ENCODE results near the gene GNG4. TPM values are rescaled to one million over a fixed set of nuclear protein-coding genes. Genes with fewer than 3 reads are reported as not detected.

GNG4 gene
- not detected for total RNA-seq

- DNase-seq, result no peak
Measured at GRCh38 chr1:235649368-235650163, at the start of gene GNG4. Gene GNG4, minus strand, starts transcription at chr1:235649784. Its CDS starts 65,946 bp downstream, at chr1:235583838.

DNA sequence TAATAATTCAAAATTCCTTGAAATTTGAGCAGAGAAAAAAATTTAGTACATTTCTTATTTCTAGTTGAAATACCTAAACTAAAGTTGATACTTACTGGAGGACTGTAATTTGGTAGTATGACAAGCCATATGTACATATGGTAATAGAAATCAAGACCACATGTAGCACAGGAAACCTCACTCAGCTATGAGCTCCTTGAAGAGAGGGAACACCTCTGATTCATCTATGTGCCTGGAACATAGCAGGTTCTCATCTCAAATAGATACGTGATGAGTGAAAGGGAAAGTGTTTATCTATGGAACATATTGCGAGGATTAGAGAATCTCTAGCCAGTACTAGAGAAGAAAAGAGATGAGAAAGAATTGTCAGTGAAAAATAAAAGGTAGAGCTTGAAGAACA lies 47.9 kb upstream of the GNG4 start:
- DNase-seq, result no peak

DNA sequence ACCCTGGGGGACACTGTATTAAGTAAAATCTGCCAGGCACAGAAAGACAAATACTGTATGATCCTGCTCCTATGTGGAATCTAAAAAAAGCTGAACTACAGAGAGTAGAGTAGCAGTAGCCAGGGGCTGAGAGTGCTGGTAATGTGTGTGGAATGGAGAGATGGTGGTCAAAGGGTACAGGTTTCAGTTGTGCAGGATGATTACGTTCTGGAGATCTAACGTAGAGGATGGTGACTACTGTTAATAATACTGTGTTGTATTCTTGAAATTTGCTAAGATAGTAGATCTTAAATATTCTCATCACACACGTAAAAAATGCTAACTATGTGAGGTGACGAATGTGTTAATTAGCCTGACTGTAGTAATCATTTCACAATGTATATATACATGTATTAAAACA lies 39.8 kb upstream of the GNG4 start:
- DNase-seq, result no peak

GRCh38 chr1:235688096-235688495 lies 38.5 kb upstream of the GNG4 start:
- DNase-seq, result no peak

- DNase-seq, result no peak
Measured at GRCh38 chr1:235683653-235684052, 34.1 kb upstream of the GNG4 start.

DNA sequence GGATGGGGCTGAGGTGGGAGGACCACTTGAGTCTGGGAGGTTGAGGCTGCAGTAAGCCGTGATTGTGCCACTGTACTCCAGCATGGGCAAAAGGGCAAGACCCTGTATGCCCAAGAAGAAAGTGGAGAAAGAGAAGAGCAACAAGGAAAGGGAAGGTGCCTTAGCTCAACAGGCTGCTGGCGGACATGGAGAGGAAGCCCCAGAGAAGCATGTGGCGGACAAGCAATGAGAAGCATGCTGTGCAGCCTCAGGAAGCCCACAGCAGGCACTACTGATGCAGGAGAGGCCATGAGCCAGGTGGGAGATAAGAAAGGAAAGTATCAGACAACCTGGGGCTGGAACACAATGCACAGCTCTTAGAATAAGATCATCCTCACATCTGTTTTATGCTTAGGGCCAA lies 32.6 kb upstream of the GNG4 start:
- DNase-seq, result no peak

DNA sequence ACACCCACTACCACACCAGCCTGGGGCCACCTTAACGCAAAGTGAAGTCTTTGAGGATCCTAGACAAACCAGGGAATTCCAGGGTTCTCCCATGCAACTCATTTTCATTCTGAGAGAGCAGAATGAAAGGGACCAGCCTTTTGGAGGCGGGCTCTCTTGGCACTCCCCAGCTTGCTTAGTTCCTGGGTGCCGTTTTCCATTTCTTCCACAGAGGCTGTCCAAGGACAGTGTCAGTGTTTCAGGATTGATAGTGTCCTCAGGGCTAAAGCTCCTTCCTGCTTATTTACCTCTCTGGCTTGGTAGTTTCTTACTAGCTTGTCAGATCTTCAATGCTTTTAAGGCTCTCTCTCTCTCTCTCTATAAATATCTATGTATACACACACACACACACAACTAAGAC lies 30.1 kb upstream of the GNG4 start:
- DNase-seq, result no peak

- DNase-seq, result no peak
Measured at GRCh38 chr1:235679005-235679404, 29.4 kb upstream of the GNG4 start.

DNA sequence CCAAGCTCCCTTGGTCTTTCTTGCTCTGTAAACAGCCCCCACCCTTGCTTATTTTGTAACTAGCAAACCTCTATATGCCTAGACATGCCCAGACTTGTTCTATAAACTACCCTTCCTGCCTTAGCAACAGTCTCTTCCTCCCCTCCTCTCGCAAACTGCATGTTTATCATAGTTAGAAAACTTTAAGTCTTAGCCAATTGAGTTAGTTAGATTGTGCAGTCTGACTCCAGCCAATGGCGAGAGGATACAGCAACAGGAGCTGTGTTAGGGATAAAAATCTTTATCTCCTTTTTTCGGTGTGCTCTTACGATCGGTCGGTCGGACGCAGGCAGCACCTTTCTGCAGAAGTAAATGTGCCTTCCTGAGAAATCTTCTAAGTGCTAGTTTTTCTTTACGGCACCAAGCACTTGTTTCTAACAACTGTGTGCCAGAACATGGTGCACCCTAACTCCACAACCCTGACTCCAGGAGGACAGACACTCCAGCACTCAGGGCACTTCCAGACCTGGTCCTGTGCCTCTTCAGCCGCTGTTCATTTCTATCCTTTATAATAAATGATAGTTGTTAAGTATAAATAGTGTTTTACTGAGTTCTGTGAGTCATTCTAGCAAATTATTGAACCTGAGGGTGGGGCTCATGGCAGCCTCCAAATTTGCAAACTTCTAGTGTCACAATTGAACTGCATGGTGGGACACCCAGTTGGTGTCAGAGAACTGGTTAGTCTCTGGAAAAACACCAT lies 25.7 kb upstream of the GNG4 start:
- DNase-seq, result no peak

GRCh38 chr1:235673981-235674380 lies 24.4 kb upstream of the GNG4 start:
- no peak for DNase-seq

GRCh38 chr1:235671992-235672391 lies 22.4 kb upstream of the GNG4 start:
- DNase-seq, result no peak

DNA sequence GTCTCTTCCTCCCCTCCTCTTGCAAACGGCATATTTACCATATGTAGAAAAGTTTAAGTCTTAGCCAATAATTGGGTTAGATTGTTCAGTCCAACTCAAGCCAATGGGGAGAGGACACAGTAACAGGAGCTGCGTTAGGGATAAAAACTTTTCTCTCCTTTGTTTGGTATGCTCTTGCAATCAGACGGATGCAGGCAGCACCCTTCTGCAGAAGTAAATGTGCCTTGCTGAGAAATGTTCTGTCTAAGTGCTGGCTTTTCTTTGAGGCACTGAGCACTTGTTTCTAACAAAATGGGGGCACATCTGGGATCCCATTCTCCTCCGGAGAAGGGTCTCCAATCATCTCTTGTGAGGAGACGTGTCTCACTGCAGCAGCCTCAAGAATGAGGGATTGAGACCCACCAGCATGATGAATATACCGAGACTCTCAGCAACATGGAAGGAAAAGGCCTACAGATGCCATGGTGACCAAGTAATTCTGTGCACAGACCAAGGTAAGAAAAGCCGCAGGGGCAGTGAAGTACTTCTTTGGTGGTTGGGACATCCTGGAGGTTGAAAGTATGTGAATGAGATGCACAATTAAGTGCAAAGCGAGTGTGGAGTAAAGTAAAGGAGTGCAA lies 20.7 kb upstream of the GNG4 start:
- DNase-seq, result no peak

DNA sequence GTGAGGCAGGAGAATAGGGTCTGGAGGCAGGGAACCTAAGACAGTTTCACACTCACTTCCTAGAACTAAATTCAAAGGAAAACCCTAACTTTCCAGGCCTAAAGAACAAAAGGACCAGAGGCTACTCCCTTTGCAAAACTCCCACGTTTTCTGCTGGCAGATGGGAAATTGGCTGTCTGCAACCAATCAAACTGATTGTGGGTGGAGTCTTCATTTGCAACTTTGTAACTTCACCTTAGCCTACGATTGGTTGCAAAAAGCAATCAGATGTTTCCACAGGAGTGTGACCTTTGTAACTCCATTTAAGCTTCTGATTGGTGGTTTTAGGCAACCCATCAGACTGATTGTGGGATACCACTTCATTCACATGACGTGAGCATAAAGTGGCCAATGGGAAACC lies 19.7 kb upstream of the GNG4 start:
- DNase-seq, result no peak

GRCh38 chr1:235663628-235664027 lies 14.0 kb upstream of the GNG4 start:
- DNase-seq, result no peak

- DNase-seq, result no peak
Measured at GRCh38 chr1:235661568-235661967, 12.0 kb upstream of the GNG4 start.

GRCh38 chr1:235659186-235659771 lies 9.7 kb upstream of the GNG4 start:
- DNase-seq, result no peak

DNA sequence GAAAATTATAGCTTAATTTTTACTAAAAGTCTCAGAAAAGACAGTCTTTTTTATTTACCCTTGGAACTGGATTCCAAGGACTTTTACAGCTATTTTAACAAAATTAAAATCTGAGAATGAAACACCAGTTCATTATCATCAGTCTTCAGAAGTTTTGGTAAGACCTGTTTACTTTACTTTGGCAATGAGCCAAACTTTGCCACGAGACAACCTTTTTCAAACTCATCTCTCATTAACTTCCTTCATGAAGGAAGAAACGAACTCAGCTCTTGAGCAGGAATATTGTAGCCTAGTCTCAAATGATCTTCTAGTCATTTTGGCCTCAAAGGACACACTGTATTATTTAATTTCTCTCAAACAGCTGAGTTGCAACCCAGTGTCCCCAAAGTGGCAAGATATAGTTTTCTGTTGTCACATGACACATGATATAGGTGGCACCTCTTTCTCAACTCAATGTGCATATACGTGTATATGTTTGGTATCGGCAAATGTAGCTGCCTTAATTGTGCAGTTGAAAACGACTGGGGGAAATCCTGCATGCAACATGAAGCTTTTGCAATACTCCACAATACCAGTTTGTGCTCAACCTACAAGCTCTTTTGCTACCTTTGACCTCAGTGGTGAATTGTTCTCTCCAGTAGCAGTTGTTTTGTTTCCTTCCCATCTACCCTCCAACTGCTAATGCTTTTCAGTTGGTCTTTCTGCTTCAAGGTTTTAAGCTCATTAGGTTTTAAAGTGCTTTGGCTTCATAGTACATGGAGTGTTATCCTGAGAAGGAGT lies 8.4 kb upstream of the GNG4 start:
- no peak for DNase-seq

- no peak for DNase-seq
Measured at GRCh38 chr1:235657269-235657668, 7.7 kb upstream of the GNG4 start.

DNA sequence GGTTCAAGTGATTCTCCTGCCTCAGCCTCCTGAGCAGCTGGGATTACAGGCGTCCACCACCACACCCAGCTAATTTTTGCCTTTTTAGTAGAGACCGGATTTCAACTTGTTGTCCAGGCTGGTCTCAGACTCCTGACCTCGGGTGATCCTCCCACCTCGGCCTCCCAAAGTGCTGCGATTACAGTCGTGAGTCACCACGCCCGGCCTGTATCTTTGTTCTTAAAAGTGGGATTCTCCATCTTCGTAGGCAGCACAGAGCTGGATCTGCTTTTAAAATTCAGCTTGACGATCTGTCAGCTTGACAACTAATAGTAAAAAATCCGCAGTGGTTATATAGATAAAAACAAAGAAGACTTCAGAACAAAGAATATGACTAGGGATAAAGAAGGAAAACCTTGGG lies 2.8 kb upstream of the GNG4 start:
- DNase-seq, result no peak

DNA sequence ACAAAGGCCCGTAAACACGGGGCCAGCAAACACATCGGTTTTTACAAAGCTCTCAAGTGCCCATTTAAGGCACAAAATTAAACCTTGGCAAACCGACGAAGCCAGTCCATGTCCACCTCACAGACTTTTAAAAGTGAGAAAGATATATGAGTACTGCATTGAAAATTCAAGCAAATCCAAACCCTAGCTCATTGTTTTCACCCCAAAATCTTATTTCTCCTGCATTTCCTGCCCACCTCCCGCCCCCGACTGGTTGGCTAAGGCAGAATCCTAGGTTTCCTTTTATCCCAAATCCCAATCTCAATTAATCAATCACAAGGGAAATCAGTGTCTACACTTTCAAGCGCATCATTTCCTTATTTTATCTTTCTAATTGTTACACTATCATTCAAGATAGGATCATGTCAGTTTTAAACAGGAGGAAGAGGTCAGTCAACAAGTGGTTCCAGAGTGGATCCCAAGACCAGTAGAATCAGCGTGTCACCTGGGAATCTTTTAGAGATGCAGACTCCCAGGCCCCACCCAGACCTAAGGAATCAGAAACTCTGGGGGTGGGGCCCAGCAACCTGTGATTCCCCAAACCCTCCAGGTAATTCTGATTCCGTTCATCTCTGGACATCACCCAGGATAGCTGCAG lies 1.7 kb upstream of the GNG4 start:
- no peak for DNase-seq

- DNase-seq, result no peak
Measured at GRCh38 chr1:235650341-235651169, 971 bp upstream of the GNG4 start.

Measured in effector CD4-positive, alpha-beta T cell (primary cell).